Measurements from ENCODE around the gene OPA3.

Gene OPA3

DNA sequence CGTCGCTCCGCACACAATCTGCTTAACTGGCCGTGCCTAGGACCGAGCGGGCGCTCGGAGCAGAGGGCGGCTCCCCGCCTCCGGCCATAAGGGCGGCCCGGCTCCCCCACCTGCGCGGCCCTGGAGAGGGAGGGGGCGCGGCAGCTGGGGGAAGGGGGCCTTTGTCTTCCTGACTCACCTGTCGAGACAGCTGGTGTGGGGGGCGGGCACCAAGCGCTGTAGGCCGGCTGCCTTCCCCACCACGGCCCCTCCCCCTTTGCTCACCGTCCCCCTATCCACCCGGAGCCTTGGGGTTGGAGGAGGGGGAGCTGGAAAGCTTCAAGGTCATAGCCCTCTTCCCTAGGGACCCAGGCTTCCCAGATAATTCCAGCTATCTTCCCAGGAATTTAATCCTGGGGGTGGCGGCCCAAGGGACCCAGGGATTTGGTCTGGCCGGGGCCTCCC, 76.2 kb downstream of the OPA3 start:
- H3K4me2 ChIP-seq (ENCODE audit: low read length, poor library complexity, severe bottlenecking) = peak overlapping the region; percentile 72
- H2BK5ac ChIP-seq (ENCODE audit: low read depth, low read length, poor library complexity, severe bottlenecking) = peak overlapping the region; percentile 3
- H3K4ac ChIP-seq (ENCODE audit: low read depth in 1 of 2, low read length in 2 of 2) = peak overlapping the region; percentile 41 to 52
- no peaks in the 10 kb centered on the region for H3K27me3 ChIP-seq (ENCODE audit: control insufficient read depth in 1 of 2, insufficient read depth in 1 of 2, low read length in 2 of 2)
- H3K18ac ChIP-seq (ENCODE audit: low read depth in 1 of 2, low read length in 2 of 2) = peak overlapping the region; percentile 25 to 86
- H3K4me3 ChIP-seq (ENCODE audit: insufficient read depth in 1 of 2, low read depth in 1 of 2, low read length in 2 of 2) = peak overlapping the region; percentile 80 to 88
- H3K9me3 ChIP-seq (ENCODE audit: control insufficient read depth, low read length) = no peaks in the 10 kb centered on the region
- peak overlapping the region; percentile 65 for H2BK120ac ChIP-seq (ENCODE audit: low read depth, low read length)
- H3K14ac ChIP-seq (ENCODE audit: low read length in 2 of 2) = peak overlapping the region in 1 of 2 experiments; percentile 66
- peak overlapping the region in 1 of 2 experiments; percentile 2 for H2BK12ac ChIP-seq (ENCODE audit: low read length in 2 of 2)
- 0% methylated on average over 2 of the region's 26 CpGs for WGBS
- peak overlapping the region; percentile 90 for H3K9ac ChIP-seq (ENCODE audit: low read length)
- peak overlapping the region; percentile 37 for H2AK5ac ChIP-seq (ENCODE audit: low read length, severe bottlenecking)
- peak overlapping the region; percentile 23 for H4K91ac ChIP-seq (ENCODE audit: low read length)
- peak overlapping the region; percentile 84 for H3K27ac ChIP-seq (ENCODE audit: low read length, poor library complexity, severe bottlenecking)
- H2AFZ ChIP-seq (ENCODE audit: low read depth, low read length) = no peak overlapping the region
- H3K79me1 ChIP-seq (replicated peaks; ENCODE audit: low read length, poor library complexity, severe bottlenecking) = peaks cover 2% of the 10 kb centered on the region
- H4K8ac ChIP-seq (ENCODE audit: low read length) = no peak overlapping the region
- H2BK15ac ChIP-seq (ENCODE audit: low read depth, poor library complexity, severe bottlenecking) = peak overlapping the region; percentile 71
- no peak overlapping the region for H3K23ac ChIP-seq (ENCODE audit: low read length in 2 of 2)
- peaks cover 0 to 4% of the 10 kb centered on the region in 2 experiments for H3K36me3 ChIP-seq (ENCODE audit: control insufficient read depth in 1 of 2, insufficient read depth in 2 of 2, low read depth in 1 of 2, low read length in 2 of 2)
- DNase-seq = peak; percentile 46
- H3K4me1 ChIP-seq (ENCODE audit: control insufficient read depth, insufficient read depth, low read depth, low read length) = peaks cover 13% of the 10 kb centered on the region

DNA sequence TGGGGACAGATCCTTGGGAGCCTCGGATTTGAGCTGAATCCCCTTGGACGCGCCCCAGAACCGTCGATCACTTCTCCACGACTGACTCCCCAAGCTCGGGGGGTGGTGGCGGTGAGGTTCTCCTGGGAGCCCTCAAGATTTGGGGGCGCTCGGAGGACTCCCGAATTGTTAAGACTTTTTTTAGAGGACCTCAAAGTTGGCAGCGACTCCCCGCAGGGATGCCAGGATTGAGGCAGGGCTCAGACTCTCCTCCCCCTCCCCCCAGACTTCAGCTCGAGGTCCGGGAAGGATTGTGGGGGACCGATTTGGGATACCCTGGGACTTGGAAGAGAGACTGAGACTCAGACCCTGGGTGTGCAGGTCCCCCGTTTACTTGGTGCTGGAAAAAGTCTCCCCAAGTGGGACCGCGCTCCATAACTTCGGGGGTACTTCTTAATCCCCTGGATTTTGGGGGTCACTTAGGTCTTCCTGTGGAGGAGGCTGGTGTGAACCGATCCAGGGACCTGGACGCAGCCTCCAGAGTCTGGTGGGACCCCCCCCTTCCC, 76.7 kb downstream of the OPA3 start:
- Histone ChIP-seq H2AFZ (ENCODE audit: low read depth, low read length) (no peak overlapping the region), H2BK5ac (ENCODE audit: low read depth, low read length, poor library complexity, severe bottlenecking) (peak overlapping the region; percentile 75), H2AK5ac (ENCODE audit: low read length, severe bottlenecking) (no peak overlapping the region), H3K9me3 (ENCODE audit: control insufficient read depth, low read length) (no peaks in the 10 kb centered on the region), H3K27me3 (ENCODE audit: control insufficient read depth in 1 of 2, insufficient read depth in 1 of 2, low read length in 2 of 2) (no peaks in the 10 kb centered on the region), H3K4ac (ENCODE audit: low read depth in 1 of 2, low read length in 2 of 2) (peak overlapping the region in 1 of 2 experiments; percentile 52), H3K27ac (ENCODE audit: low read length, poor library complexity, severe bottlenecking) (peak overlapping the region; percentile 84), H3K4me3 (ENCODE audit: insufficient read depth in 1 of 2, low read depth in 1 of 2, low read length in 2 of 2) (peak overlapping the region; percentile 80 to 88), H3K36me3 (ENCODE audit: control insufficient read depth in 1 of 2, insufficient read depth in 2 of 2, low read depth in 1 of 2, low read length in 2 of 2) (peaks cover 0 to 1% of the 10 kb centered on the region in 2 experiments), H3K18ac (ENCODE audit: low read depth in 1 of 2, low read length in 2 of 2) (peak overlapping the region; percentile 25 to 89), H3K14ac (ENCODE audit: low read length in 2 of 2) (peak overlapping the region in 1 of 2 experiments; percentile 90), H2BK120ac (ENCODE audit: low read depth, low read length) (peak overlapping the region; percentile 93), H2BK15ac (ENCODE audit: low read depth, poor library complexity, severe bottlenecking) (no peak overlapping the region), H4K91ac (ENCODE audit: low read length) (no peak overlapping the region), H3K4me2 (ENCODE audit: low read length, poor library complexity, severe bottlenecking) (peak overlapping the region; percentile 72), H4K8ac (ENCODE audit: low read length) (no peak overlapping the region), H2BK12ac (ENCODE audit: low read length in 2 of 2) (peak overlapping the region in 1 of 2 experiments; percentile 2), H3K4me1 (ENCODE audit: control insufficient read depth, insufficient read depth, low read depth, low read length) (peaks cover 13% of the 10 kb centered on the region), H3K79me1 (replicated peaks; ENCODE audit: low read length, poor library complexity, severe bottlenecking) (peaks cover 2% of the 10 kb centered on the region), H3K9ac (ENCODE audit: low read length) (peak overlapping the region; percentile 90), H3K23ac (ENCODE audit: low read length in 2 of 2) (no peak overlapping the region)
- peak; percentile 28 for DNase-seq
- 0% methylated on average over 17 of the region's 22 CpGs for whole genome bisulfite sequencing

DNA sequence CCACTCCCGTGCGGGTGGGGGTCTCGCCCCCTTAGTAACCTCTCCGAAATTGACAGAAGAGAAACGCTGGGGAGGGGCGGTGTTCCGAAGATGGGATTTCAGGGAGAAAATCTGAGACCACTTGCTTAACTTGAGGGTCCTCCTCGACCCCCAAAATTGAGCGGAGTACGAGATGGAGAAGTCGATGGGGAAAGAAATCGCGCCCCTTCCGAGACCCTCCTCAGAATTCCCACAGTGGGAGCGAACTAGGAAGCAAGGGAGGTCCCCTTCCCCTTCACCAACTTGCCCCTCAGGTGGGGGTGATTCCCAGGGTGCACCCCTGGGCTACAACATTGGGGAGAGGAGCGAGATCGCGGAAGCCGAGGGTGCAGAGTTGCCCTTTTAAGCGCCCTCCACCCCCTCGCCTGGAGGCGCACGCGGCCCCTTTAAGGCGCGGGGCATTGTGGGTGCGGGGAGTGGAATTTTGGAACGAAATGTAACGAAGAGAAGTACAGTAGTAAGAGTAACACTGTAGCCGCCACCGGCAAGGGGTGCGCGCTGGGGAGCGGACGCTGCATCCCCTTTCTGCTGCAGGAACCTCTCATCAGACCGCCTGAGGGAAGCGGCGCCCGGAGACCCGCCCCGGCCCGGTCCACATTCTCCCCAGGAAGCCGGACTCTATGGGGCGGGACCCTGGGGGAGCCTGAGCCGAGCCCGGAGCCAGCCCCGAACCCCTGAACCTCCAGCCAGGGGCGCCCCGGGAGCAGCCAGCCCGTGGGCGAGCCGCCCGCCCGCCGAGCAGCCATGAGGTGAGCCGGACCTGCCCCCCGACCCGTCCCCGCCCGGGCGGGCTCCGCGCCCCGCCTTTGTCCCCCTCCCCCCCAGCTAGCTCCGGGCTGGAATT, 77.4 kb downstream of the OPA3 start, which contains the start of gene VASP:
Gene VASP (plus strand): TSS at position 491 of the 883 bp plus-strand sequence. CDS start 293 bp downstream, at position 784.
- Histone ChIP-seq H4K91ac (ENCODE audit: low read length) (peak within 1 kb of the TSS; percentile 87), H3K4me1 (ENCODE audit: control insufficient read depth, insufficient read depth, low read depth, low read length) (peaks cover 15% of the 10 kb centered on the region), H2BK5ac (ENCODE audit: low read depth, low read length, poor library complexity, severe bottlenecking) (peak within 1 kb of the TSS; percentile 93), H2AK5ac (ENCODE audit: low read length, severe bottlenecking) (peak within 1 kb of the TSS; percentile 1), H3K4me2 (ENCODE audit: low read length, poor library complexity, severe bottlenecking) (peak within 1 kb of the TSS; percentile 72), H2BK15ac (ENCODE audit: low read depth, poor library complexity, severe bottlenecking) (peak within 1 kb of the TSS; percentile 92), H2BK12ac (ENCODE audit: low read length in 2 of 2) (peak within 1 kb of the TSS in 1 of 2 experiments; percentile 69), H3K4me3 (ENCODE audit: insufficient read depth in 1 of 2, low read depth in 1 of 2, low read length in 2 of 2) (peak within 1 kb of the TSS; percentile 80 to 88), H3K9me3 (ENCODE audit: control insufficient read depth, low read length) (no peaks in the 10 kb centered on the region), H3K14ac (ENCODE audit: low read length in 2 of 2) (peak within 1 kb of the TSS in 1 of 2 experiments; percentile 90), H3K18ac (ENCODE audit: low read depth in 1 of 2, low read length in 2 of 2) (peak within 1 kb of the TSS; percentile 80 to 89), H2BK120ac (ENCODE audit: low read depth, low read length) (peak within 1 kb of the TSS; percentile 93), H3K27ac (ENCODE audit: low read length, poor library complexity, severe bottlenecking) (peak within 1 kb of the TSS; percentile 85), H3K36me3 (ENCODE audit: control insufficient read depth in 1 of 2, insufficient read depth in 2 of 2, low read depth in 1 of 2, low read length in 2 of 2) (no peaks in the 10 kb centered on the region), H4K8ac (ENCODE audit: low read length) (peak within 1 kb of the TSS; percentile 87), H3K23ac (ENCODE audit: low read length in 2 of 2) (peak within 1 kb of the TSS in 1 of 2 experiments; percentile 56), H2AFZ (ENCODE audit: low read depth, low read length) (peak within 1 kb of the TSS; percentile 46), H3K4ac (ENCODE audit: low read depth in 1 of 2, low read length in 2 of 2) (peak within 1 kb of the TSS; percentile 69 to 92), H3K79me1 (replicated peaks; ENCODE audit: low read length, poor library complexity, severe bottlenecking) (peaks cover 2% of the 10 kb centered on the region), H3K9ac (ENCODE audit: low read length) (peak within 1 kb of the TSS; percentile 90), H3K27me3 (ENCODE audit: control insufficient read depth in 1 of 2, insufficient read depth in 1 of 2, low read length in 2 of 2) (no peaks in the 10 kb centered on the region)
- 0% methylated on average over 50 of the region's 65 CpGs for WGBS
- DNase-seq = peak; percentile 87
